HTERT RPE-1 (cell line): Measurements from ENCODE around the gene ARHGEF28.

Source experiments
- in situ Hi-C: fragments of 300-500 bp; cut with MboI; formaldehyde crosslinking; loops from 4 replicates; pipeline ENCODE4 v1.14.3; 2020; ENCODE audit warnings: low sequenced_read_pairs

The ARHGEF28 gene

DNA sequence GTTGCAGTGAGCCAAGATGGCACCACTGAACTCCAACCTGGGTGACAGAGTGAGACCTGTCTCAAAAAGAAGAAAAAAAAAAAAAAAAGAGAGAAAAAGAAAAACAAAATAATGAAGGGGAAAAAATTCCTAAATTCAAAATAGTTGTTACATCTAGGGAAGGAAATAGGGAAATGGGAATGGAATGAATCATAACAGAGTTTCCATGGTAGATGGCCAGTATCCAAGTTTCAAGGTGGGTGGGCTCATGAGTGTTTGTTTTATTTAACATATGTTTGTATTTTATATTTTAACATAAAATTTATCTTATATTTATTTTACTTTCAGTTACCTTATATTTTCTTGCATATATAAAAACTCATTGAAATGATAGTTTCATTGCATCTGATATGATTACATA is 215.6 kb downstream of the ARHGEF28 start:
- in situ Hi-C loops, result no loop called here

DNA sequence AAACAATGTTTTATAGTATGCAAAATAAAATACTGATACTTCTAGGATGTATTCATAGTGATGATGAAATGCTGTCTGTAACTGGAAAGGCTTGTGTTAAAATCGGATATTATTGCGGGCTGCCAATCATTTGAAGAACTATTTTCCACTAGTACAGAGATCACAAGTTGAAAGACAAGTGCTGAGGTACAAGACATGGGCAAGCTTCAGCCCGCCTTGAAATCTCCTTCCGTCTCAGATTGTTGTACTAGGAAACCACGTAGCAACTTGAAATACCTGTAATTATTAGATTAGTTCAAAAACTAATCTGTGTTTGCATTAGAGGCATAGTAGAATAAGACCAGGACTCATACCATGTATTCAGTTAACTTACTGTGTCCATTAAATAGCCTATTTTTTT is 218.2 kb downstream of the ARHGEF28 start:
- in situ Hi-C loops, result no loop called here

DNA sequence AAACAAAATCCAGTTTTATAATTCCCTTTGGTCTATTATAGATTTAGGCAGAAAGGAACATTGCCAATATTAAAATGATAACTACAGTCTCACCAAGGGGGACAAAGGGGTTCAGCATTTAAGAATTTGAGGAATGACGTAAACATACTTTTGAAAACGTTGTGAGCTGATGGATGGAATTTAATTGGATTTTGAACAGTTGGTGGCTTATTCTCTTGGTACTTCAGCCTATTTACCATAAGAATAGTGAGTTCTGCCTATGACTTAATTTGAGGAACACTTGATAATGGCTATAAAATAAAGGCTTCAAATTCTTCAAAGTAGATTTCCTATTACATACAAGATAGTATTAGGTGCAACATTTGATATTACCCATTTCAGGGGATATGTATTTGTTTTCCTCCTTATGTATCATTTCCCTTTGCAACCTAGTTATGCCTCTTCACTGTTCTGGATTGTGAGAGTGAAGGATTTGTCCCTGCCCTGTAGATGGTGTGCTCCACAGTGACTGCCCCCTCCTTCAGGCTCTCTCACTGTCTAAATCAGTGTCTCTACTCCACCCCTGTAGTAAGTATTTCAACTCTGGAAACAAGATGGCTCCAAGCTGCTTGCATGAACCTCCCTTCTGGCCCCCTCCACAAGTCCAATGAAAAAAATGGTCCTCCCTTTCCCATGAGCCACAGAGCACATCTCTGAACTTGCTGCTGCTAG is 225.6 kb downstream of the ARHGEF28 start:
- in situ Hi-C loops, result no loop called here

- in situ Hi-C loops, result no loop called here
Measured at GRCh38 chr5:73853091-73853490, 227.1 kb downstream of the ARHGEF28 start.

DNA sequence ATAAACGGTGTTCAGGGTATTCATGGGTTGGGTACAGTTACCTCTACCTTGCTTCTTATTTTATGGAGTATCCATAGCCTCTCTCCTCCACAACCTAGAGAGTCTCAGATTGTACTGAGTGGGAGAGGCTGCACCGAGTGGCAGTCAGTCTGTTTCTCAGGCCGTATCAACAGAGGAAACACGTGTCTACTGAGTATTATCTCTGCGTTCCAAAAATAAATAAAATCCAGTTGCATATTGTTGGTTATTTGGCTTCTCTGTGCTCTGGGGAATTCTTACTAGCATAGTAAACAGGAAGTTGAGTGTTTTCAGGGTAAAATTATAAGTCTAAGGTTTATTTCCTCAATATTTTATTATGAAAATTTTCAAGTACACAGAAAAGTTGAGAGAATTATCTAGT is 231.0 kb downstream of the ARHGEF28 start:
- in situ Hi-C loops, result no loop called here

DNA sequence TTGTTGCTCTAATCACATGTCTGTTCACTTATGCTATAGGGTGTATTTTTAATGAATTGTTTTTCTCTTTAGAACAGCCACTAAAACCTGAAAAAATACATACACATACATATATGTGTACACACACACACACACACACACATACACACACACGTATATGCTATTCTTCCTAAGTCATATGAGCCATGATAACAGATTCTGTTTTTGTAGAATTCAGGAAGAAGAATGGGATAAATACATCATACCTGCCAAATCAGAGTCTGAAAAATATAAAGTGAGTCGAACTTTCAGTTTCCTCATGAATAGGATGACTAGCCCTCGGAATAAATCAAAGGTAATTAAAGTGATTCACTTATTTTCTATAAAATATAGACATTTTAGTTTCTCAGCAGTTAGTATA is 231.4 kb downstream of the ARHGEF28 start:
- in situ Hi-C loops, result no loop called here

GRCh38 chr5:73858054-73858453 is 232.1 kb downstream of the ARHGEF28 start:
- in situ Hi-C loops, result no loop called here

DNA sequence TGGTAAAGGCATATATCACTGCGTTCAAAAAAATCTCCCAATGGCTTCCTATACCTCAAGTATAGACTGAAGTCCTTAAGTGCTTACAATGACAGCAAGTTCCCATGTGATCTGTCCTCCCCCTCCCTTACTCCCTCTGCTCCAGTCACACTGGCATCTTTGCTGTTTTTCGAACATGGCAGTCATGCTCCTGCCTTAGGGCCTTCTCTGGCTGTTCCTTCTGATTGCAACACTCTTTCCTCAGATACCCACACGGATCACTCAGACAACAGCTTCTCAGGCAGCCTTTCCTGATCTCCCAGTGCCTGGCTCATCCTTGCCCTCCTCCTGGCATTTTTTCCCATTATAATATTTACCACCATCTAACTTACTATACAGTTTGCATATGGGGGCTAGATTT is 232.8 kb downstream of the ARHGEF28 start:
- in situ Hi-C loops, result no loop called here

DNA sequence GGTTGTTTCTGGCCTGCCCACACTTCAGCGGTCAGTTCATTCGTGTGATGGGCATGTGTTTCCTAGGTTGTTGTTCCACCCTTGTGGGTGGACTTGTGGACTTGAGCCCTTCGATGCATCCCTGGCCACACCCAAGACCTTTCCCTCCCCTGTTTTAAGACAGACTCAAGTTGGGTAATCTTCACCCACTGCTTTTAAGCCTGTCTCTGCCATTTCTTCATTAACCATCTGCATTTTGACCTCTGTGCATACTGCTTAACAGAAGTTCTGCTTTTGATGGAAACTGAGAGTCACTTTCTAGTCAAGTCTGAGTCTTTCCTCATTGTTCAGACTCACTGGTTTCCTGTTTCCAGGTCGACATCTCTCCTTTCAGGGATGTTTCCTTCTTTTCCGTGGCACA is 233.7 kb downstream of the ARHGEF28 start:
- in situ Hi-C loops, result no loop called here

DNA sequence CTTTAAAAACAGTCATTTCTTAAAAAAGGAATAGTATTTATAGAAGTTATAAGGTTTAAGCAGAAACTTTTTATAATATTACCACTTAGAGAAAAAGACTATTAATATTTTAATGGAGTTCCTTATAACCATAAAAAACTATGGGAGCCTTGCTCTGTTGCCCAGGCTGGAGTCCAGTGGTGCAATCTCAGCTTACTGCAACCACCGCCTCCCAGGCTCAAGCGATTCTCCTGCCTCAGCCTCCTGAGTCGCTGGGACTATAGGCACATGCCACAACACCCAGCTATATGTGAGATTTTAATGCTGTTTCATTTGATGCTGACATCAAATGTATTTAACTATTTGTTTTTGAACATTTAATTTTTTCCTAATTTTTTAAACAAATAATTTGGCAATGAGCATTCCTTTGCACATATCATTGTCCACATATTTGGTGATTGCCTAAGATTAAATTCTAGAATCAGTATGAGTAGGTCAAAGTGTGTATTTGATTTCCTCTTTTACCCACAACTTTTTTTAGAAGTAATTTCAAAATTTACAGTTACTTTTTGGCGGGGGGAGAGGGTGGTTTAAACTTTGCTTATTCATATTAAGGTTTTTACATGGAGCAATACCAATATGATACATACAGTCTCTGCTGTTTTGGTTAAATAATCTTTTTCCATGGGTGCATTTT is 235.5 kb downstream of the ARHGEF28 start:
- in situ Hi-C loops, result no loop called here

GRCh38 chr5:73862796-73863195 is 236.8 kb downstream of the ARHGEF28 start:
- in situ Hi-C loops, result no loop called here

DNA sequence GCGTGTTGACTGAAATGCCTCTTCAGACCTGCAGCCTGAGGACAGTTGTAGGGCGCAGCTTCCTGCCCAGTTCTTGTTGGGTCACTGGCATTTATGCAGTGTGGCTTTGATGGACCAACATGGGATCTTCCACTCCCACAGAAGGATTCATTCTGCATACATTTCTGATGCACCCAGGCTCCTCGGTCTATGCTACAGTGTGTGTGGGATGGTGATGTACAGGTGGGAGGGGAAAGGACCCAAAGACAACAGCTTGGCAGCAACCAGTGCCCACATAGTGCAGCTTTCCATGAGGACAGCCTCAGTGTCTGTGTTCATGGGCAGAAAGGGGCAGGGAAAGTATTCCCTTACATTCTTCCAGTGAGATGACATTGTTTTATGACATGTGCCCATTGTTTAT is 237.9 kb downstream of the ARHGEF28 start:
- in situ Hi-C loops, result no loop called here

- in situ Hi-C loops, result no loop called here
Measured at GRCh38 chr5:73865315-73865714, 239.3 kb downstream of the ARHGEF28 start.

- in situ Hi-C loops, result no loop called here
Measured at GRCh38 chr5:73867345-73868335, 241.6 kb downstream of the ARHGEF28 start.

DNA sequence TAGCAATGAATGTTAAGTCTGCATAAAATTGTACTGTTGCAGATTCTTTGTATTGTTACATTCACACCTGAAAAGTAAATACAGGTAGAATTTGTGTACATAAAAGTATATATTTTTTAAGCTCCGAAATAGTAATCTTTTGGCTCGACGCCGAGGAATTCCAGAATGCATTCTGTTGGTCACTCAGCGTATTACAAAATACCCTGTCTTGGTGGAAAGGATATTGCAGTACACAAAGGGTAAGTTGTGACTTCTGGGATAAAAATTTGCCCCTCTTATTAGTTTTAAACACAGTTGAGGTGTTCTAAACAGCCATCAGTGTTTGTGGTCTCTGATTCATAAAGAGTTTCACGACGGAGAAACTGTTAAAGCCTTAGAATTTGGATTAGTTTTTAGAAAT is 257.6 kb downstream of the ARHGEF28 start:
- in situ Hi-C loops, result no loop called here

DNA sequence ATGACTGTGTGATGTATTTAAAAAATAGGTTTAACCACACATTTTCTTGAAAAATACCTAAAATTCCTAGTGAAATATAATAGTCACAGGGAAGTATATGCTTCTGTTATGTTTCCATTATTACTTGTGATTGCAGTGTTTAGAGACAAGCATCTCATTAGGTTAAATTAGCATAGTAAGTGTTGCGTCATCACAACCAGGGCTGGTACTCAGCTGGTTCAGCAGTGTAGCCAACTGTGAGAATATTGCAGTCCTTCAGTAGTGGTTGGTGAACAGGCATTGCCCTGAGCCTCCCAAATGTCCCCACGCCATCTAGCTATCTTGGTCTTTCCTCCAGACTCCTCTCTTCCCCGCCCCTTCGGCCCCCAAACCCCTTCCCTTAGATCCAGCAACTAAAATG is 261.7 kb downstream of the ARHGEF28 start:
- in situ Hi-C loops, result no loop called here

GRCh38 chr5:73890569-73890968 is 264.6 kb downstream of the ARHGEF28 start:
- in situ Hi-C loops, result no loop called here

DNA sequence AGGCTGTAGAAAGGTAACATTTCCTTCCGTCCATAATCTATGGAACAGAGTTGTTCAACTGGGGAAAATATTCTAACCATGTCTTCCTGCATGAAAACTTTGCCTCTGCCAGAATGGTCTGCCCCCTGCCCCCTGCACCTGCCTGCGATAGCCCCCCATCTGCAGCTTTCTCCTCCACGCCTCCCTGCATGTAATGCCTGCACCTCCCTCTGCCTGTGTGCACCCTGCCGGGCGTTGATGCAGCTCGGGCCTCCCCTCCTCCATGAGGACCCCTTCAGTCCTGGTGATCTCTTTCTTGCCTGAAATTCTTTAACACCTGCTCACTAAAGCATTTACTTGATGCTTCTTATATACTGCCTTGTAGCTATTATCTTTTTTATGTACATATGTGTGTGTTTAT is 266.2 kb downstream of the ARHGEF28 start:
- in situ Hi-C loops, result no loop called here

GRCh38 chr5:73892806-73893205 is 266.8 kb downstream of the ARHGEF28 start:
- in situ Hi-C loops, result no loop called here

GRCh38 chr5:73893813-73894212 is 267.8 kb downstream of the ARHGEF28 start:
- in situ Hi-C loops, result no loop called here

DNA sequence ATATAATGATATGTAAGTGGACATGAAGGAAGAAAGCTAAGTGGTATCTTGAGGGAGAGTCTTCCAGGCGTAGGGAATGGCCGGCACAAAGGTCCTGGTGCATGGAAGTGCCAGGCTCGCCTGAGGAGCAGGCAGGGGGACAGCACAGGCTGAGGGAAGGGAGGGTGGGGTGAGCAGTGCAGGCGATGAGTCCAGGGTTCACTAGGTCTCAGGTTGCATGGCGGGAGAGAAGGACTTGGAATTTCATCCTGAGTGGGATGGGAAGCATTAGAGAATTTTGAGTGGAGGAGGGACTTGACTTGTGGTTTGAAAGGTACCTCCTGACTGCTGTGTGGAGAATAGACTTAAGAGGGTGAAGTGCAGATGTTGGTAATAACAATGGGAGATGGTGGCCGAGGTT is 268.9 kb downstream of the ARHGEF28 start:
- in situ Hi-C loops, result no loop called here

- in situ Hi-C loops, result no loop called here
Measured at GRCh38 chr5:73895471-73895870, 269.5 kb downstream of the ARHGEF28 start.
